Endothelial cell of umbilical vein (primary cell): ENCODE measurements around the gene OR6K2. TPM values are rescaled to one million over a fixed set of nuclear protein-coding genes. Genes with fewer than 3 reads are reported as not detected.

ENCODE experiments used
- BruUV-seq: library from RNA; stranded (reverse); fragments of 400-500 nt; replicated peaks from 2 replicates; lab custom pipeline; 2021; lab: Mats Ljungman, UMichigan
- CTCF ChIA-PET: fragments of 300-600, 350-600 bp; sonication (Branson Sonifier 250); formaldehyde crosslinking; loops from one replicate; lab custom pipeline; 2021; ENCODE audit warnings: antibody characterized with exemption, inconsistent platforms; lab: Charles Lee
- POLR2A ChIA-PET: fragments of 300-600, 350-600 bp; sonication (Branson Sonifier 250); formaldehyde crosslinking; loops from one replicate; lab custom pipeline; 2021; ENCODE audit warnings: antibody characterized with exemption, inconsistent platforms; lab: Charles Lee
- DNase-seq: peaks from one replicate; pipeline ENCODE4 v3.0.0-alpha.2; 2011; ENCODE audit warnings: low read depth, low spot score
- FAIRE-seq: peaks from 2 replicates; lab custom pipeline; 2011; peaks lifted over from hg19 to GRCh38; lab: Jason Lieb, UNC
- H2AFZ ChIP-seq: 2 replicates; pipeline ENCODE4 v1.6.0; 2012; ENCODE audit warnings: low read depth, low read length, control low read depth, inconsistent platforms
- H3K27ac ChIP-seq: 2 replicates; pipeline ENCODE4 v1.5.1; 2011; ENCODE audit warnings: low read depth, mild to moderate bottlenecking, control low read depth, low read length, moderate library complexity; ENCODE audit not compliant: insufficient read depth
- H3K27me3 ChIP-seq, 2 experiments: 2 replicates each; pipeline versions ENCODE4 v1.6.0 to v1.6.1; 2011; ENCODE audit warnings: low read length in 2 of 2, mixed read lengths in 1 of 2; ENCODE audit not compliant: control insufficient read depth in 2 of 2, insufficient read depth in 2 of 2
- H3K36me3 ChIP-seq, 2 experiments: 2 replicates in 1 of 2; 3 replicates in 1 of 2; pipeline ENCODE4 v1.5.1; 2011; ENCODE audit warnings: low read length in 2 of 2, mild to moderate bottlenecking in 1 of 2, moderate library complexity in 1 of 2; ENCODE audit not compliant: control insufficient read depth in 2 of 2, insufficient read depth in 2 of 2; ENCODE audit errors: extremely low read depth in 1 of 2
- H3K4me1 ChIP-seq: 3 replicates; pipeline ENCODE4 v1.5.1; 2011; ENCODE audit warnings: mild to moderate bottlenecking, low read length; ENCODE audit not compliant: control insufficient read depth, insufficient read depth; ENCODE audit errors: extremely low read depth
- H3K4me2 ChIP-seq: 2 replicates; pipeline ENCODE4 v1.6.1; 2011; ENCODE audit warnings: low read length, control low read depth, mixed read lengths; ENCODE audit not compliant: insufficient read depth
- H3K4me3 ChIP-seq, 3 experiments: fragments of 200-600 bp in 1 of 3; sonication (generic), shearing (Covaris generic) in 1 of 3; replicated peaks in 1 of 3; 2 replicates each; pipeline ENCODE4 v1.5.1; 2011 to 2016; ENCODE audit warnings: control low read depth in 3 of 3, low read length in 3 of 3, mild to moderate bottlenecking in 2 of 3, inconsistent platforms in 1 of 3, low read depth in 1 of 3, moderate library complexity in 1 of 3; ENCODE audit not compliant: insufficient read depth in 1 of 3
- H3K79me2 ChIP-seq: 2 replicates; pipeline ENCODE4 v1.6.0; 2012; ENCODE audit warnings: low read length, inconsistent platforms; ENCODE audit not compliant: control insufficient read depth, insufficient read depth
- H3K9ac ChIP-seq: replicated peaks from 2 replicates; pipeline ENCODE3; 2011; ENCODE audit warnings: low read length, control low read depth; ENCODE audit not compliant: insufficient read depth; ENCODE audit errors: extremely low read depth
- H3K9me1 ChIP-seq: replicated peaks from 3 replicates; pipeline ENCODE4 v1.6.0; 2011; ENCODE audit warnings: mild to moderate bottlenecking, low read length; ENCODE audit not compliant: control insufficient read depth, insufficient read depth; ENCODE audit errors: extremely low read depth
- H3K9me3 ChIP-seq: replicated peaks from 2 replicates; pipeline ENCODE4 v1.5.1; 2012; ENCODE audit warnings: low read length, inconsistent platforms; ENCODE audit not compliant: control insufficient read depth, insufficient read depth
- H4K20me1 ChIP-seq: replicated peaks from 2 replicates; pipeline ENCODE3; 2011; ENCODE audit warnings: mild to moderate bottlenecking, low read length; ENCODE audit not compliant: control insufficient read depth, insufficient read depth; ENCODE audit errors: extremely low read depth
- CTCF ChIP-seq, 2 donors: IDR thresholded peaks; 1 replicate in 1 of 2; 2 replicates in 1 of 2; pipeline ENCODE4 v1.5.1; 2011; ENCODE audit warnings: low read length in 2 of 2, mild to moderate bottlenecking in 2 of 2, moderate library complexity in 2 of 2, control low read depth in 1 of 2, inconsistent platforms in 1 of 2, low read depth in 1 of 2; ENCODE audit not compliant: insufficient read depth in 1 of 2; ENCODE audit errors: extremely low read depth in 1 of 2
- EZH2 ChIP-seq: IDR thresholded peaks from 2 replicates; pipeline ENCODE4 v1.6.1; 2012; ENCODE audit warnings: borderline replicate concordance, low read depth, mild to moderate bottlenecking, moderate library complexity, low read length, inconsistent platforms; ENCODE audit not compliant: severe bottlenecking
- FOS ChIP-seq: IDR thresholded peaks from 2 replicates; pipeline ENCODE4 v1.6.1; 2011; ENCODE audit warnings: mild to moderate bottlenecking, low read length, moderate library complexity, borderline replicate concordance; ENCODE audit not compliant: insufficient read depth
- GATA2 ChIP-seq: IDR thresholded peaks from 2 replicates; pipeline ENCODE4 v1.7.0; 2011; ENCODE audit warnings: low read depth, mild to moderate bottlenecking, moderate library complexity, mixed read lengths, low read length; ENCODE audit not compliant: insufficient read length, insufficient read depth
- JUN ChIP-seq: IDR thresholded peaks from 2 replicates; pipeline ENCODE4 v1.6.1; 2011; ENCODE audit warnings: borderline replicate concordance, low read depth; ENCODE audit not compliant: insufficient read length, insufficient read depth
- MAX ChIP-seq: IDR thresholded peaks from 2 replicates; pipeline ENCODE4 v1.6.1; 2011; ENCODE audit not compliant: insufficient read depth, insufficient read length
- MYC ChIP-seq: IDR thresholded peaks from one replicate; pipeline ENCODE4 v1.6.1; 2011; ENCODE audit warnings: mild to moderate bottlenecking, low read depth, low read length
- POLR2A ChIP-seq: IDR thresholded peaks from 2 replicates; pipeline ENCODE4 v1.6.1; 2012; ENCODE audit warnings: low read depth, mild to moderate bottlenecking, control low read depth, low read length
- POLR2AphosphoS5 ChIP-seq: IDR thresholded peaks from 2 replicates; pipeline ENCODE4 v1.6.1; 2012; ENCODE audit warnings: low read depth, mild to moderate bottlenecking, control low read depth, low read length, moderate library complexity; ENCODE audit not compliant: insufficient read depth
- dilution Hi-C: fragments of 300-500 bp; cut with MboI; formaldehyde crosslinking; loops from one replicate; pipeline ENCODE4 v1.15.0; 2019; ENCODE audit warnings: low sequenced_read_pairs; ENCODE audit not compliant: extremely low pct_ligation_motif_present
- intact Hi-C: fragments of 100-400 bp; cut with micrococcal nuclease; formaldehyde crosslinking; loops from one replicate; pipeline ENCODE4 v1.10.0; 2022
- polyA plus RNA-seq, 4 experiments: library from polyadenylated mRNA; depleted of rRNA in 3 of 4; stranded (reverse) in 3 of 4; unstranded in 1 of 4; fragments of >200 nt; gene quantifications; 2 replicates each; pipeline versions ENCODE4 v1.2.1 to v1.2.3, GENCODE V29; 2011 to 2012; ENCODE audit warnings: missing spikeins in 1 of 4
- total RNA-seq: library from RNA; stranded (reverse); gene quantifications from 2 replicates; pipeline ENCODE4 v1.2.3, GENCODE V29; 2021

Gene OR6K2
- total and polyA plus RNA-seq, 2 donors (not counting 3 experiments of a cell fraction or from before 2014, with no cell fraction given): not detected

GRCh38 chr1:158720620-158721019, 20.2 kb upstream of the OR6K2 start, which contains the start of gene OR6K3:
Gene OR6K3, minus strand, starts transcription at chr1:158720720. Its CDS starts 2,605 bp downstream, at chr1:158718115.
- FAIRE-seq: no peak

More at GRCh38 chr1:158720620-158721019, 20.2 kb upstream of the OR6K2 start, which contains the start of gene OR6K3:
- H3K9me1 ChIP-seq: no peaks in the 10 kb centered on the region
- no peak within 1 kb of the TSS for H2AFZ ChIP-seq
- intact Hi-C loops: no loop called here
- TF ChIP-seq FOS (no peak), MYC (no peak), EZH2 (no peak), MAX (no peak), CTCF (IDR thresholded peaks at IDR 0.05; ENCODE audit: extremely low read depth in 1 of 2, insufficient read depth in 1 of 2, low read depth in 1 of 2, low read length in 2 of 2) (no peak), POLR2AphosphoS5 (no peak), GATA2 (no peak), JUN (no peak), POLR2A (no peak)
- no peaks in the 10 kb centered on the region for H3K79me2 ChIP-seq
- POLR2A ChIA-PET: no interaction called here
- no peak within 1 kb of the TSS for H3K4me3 ChIP-seq
- DNase-seq: no peak
- no peak within 1 kb of the TSS for H3K4me2 ChIP-seq
- H3K4me1 ChIP-seq: no peaks in the 10 kb centered on the region
- H3K9me3 ChIP-seq: no peaks in the 10 kb centered on the region
- no peak within 1 kb of the TSS for H3K27ac ChIP-seq
- no peaks in the 10 kb centered on the region for H3K36me3 ChIP-seq
- H3K9ac ChIP-seq: no peak within 1 kb of the TSS
- H4K20me1 ChIP-seq: no peaks in the 10 kb centered on the region
- BruUV-seq: no TSS peak
- dilution Hi-C loops: no loop called here
- no peaks in the 10 kb centered on the region for H3K27me3 ChIP-seq
- CTCF ChIA-PET: no interaction called here
